Suprapubic skin (tissue), 4 donors: ENCODE measurements around the gene WDR27. TPM values are rescaled to one million over a fixed set of nuclear protein-coding genes. Genes with fewer than 3 reads are reported as not detected.

ENCODE experiments used
- DNase-seq, 2 donors: peaks; one replicate each; pipeline ENCODE4 v3.0.0-alpha.2; 2019; ENCODE audit warnings: low spot score in 2 of 2
- H3K27ac ChIP-seq: fragments of 200-600 bp; sonication (generic); one replicate; pipeline ENCODE4 v1.5.1; 2019
- H3K27me3 ChIP-seq: fragments of 200-600 bp; sonication (generic); one replicate; pipeline ENCODE4 v1.5.1; 2019
- H3K36me3 ChIP-seq: fragments of 200-600 bp; sonication (generic); one replicate; pipeline ENCODE4 v1.5.1; 2019
- H3K4me1 ChIP-seq: fragments of 200-600 bp; sonication (generic); one replicate; pipeline ENCODE4 v1.5.1; 2019
- H3K4me3 ChIP-seq: fragments of 200-600 bp; sonication (generic); one replicate; pipeline ENCODE4 v1.5.1; 2019; ENCODE audit warnings: mild to moderate bottlenecking
- H3K9me3 ChIP-seq: fragments of 200-600 bp; sonication (generic); one replicate; pipeline ENCODE4 v1.5.1; 2019
- CTCF ChIP-seq, 2 donors: fragments of 200-600 bp in 1 of 2; fragments of 450-650 bp in 1 of 2; sonication (generic) in 1 of 2; IDR thresholded peaks; one replicate each; pipeline ENCODE4 v1.5.1; 2016 to 2019; ENCODE audit warnings: antibody characterized with exemption in 2 of 2, mild to moderate bottlenecking in 1 of 2, moderate library complexity in 1 of 2
- EP300 ChIP-seq: sonication (generic); formaldehyde crosslinking; IDR thresholded peaks from one replicate; pipeline ENCODE4 v1.6.1; 2017; ENCODE audit warnings: antibody characterized with exemption
- POLR2A ChIP-seq, 2 donors: fragments of 450-650 bp; IDR thresholded peaks; one replicate each; pipeline ENCODE4 v1.6.1; 2017; ENCODE audit warnings: antibody characterized with exemption in 2 of 2, mild to moderate bottlenecking in 2 of 2, moderate library complexity in 2 of 2
- POLR2AphosphoS5 ChIP-seq, 3 donors: sonication (generic); formaldehyde crosslinking; IDR thresholded peaks; one replicate each; pipeline ENCODE4 v1.6.1; 2017; ENCODE audit warnings: antibody characterized with exemption in 3 of 3
- WGBS: methylation state at CpG from one replicate; pipeline ENCODE4 v1.1.5; 2018; 5-methylcytosine and 5-hydroxymethylcytosine counted together
- total RNA-seq, 4 donors: library from RNA; depleted of rRNA; stranded (reverse); fragments of >200 nt; gene quantifications; one replicate each; pipeline ENCODE4 v1.1.0, GENCODE V29; 2016

WDR27 gene
- total RNA-seq, 4 donors from 2014 or later = 17.3 to 59.4 (median 26.6) TPM

- Histone ChIP-seq H3K9me3 (peaks cover under 1% of the 10 kb centered on the region), H3K27me3 (no peaks in the 10 kb centered on the region), H3K4me3 (no peak overlapping the region), H3K36me3 (no peaks in the 10 kb centered on the region), H3K4me1 (peaks cover 11% of the 10 kb centered on the region), H3K27ac (peak overlapping the region; percentile 65)
- no peak for TF ChIP-seq CTCF (IDR thresholded peaks at IDR 0.05)
- TF ChIP-seq POLR2AphosphoS5 (IDR thresholded peaks at IDR 0.05) = no peak
- TF ChIP-seq EP300 = no peak
- 92% methylated on average over 3 of the region's 3 CpGs for WGBS
- no peak for DNase-seq
Measured at GRCh38 chr6:169528755-169529154, 173.1 kb downstream of the WDR27 start.

- WGBS = 91% methylated on average over 1 of the region's 1 CpG
- Histone ChIP-seq H3K27ac (no peak overlapping the region), H3K9me3 (no peaks in the 10 kb centered on the region), H3K27me3 (no peaks in the 10 kb centered on the region), H3K36me3 (no peaks in the 10 kb centered on the region), H3K4me3 (no peak overlapping the region), H3K4me1 (peaks cover 11% of the 10 kb centered on the region)
- DNase-seq = no peak
- TF ChIP-seq EP300 (no peak), POLR2AphosphoS5 (IDR thresholded peaks at IDR 0.05) (no peak), CTCF (IDR thresholded peaks at IDR 0.05) (no peak), POLR2A (IDR thresholded peaks at IDR 0.05) (no peak)
Measured at GRCh38 chr6:169527306-169527705, 174.5 kb downstream of the WDR27 start.

- no peaks in the 10 kb centered on the region for H3K27me3 ChIP-seq
- H3K36me3 ChIP-seq = no peaks in the 10 kb centered on the region
- no peak for DNase-seq
- H3K4me1 ChIP-seq = no peaks in the 10 kb centered on the region
- no peak overlapping the region for H3K27ac ChIP-seq
- TF ChIP-seq POLR2A (IDR thresholded peaks at IDR 0.05) (no peak), CTCF (IDR thresholded peaks at IDR 0.05) (no peak), POLR2AphosphoS5 (IDR thresholded peaks at IDR 0.05) (no peak), EP300 (no peak)
- no peaks in the 10 kb centered on the region for H3K9me3 ChIP-seq
- no peak overlapping the region for H3K4me3 ChIP-seq
Measured at GRCh38 chr6:169521825-169522224, 180.0 kb downstream of the WDR27 start.

DNA sequence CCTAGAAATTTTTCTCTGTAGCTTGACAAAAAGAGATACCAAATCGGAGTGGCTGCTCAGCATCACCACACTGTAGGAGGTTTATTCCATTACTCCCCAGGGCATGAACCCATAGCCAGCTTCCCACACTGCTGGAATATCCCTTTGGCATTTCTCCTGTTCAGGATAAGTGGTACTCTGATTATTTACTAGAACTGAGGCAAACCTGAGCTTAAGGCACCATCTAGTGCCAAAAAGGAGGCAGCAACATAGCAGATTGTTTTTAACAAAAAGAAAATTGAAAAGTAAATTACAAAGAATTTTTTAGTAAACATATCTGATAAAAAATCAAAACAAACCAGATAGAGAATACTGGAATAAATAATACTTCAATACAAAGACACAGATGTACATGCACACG is 181.7 kb downstream of the WDR27 start:
- Histone ChIP-seq H3K27ac (no peak overlapping the region), H3K27me3 (no peaks in the 10 kb centered on the region), H3K4me1 (no peaks in the 10 kb centered on the region), H3K36me3 (no peaks in the 10 kb centered on the region), H3K9me3 (no peaks in the 10 kb centered on the region), H3K4me3 (no peak overlapping the region)
- WGBS = 87% methylated on average over 2 of the region's 2 CpGs
- DNase-seq = no peak
- TF ChIP-seq POLR2A (IDR thresholded peaks at IDR 0.05) (no peak), CTCF (IDR thresholded peaks at IDR 0.05) (no peak), EP300 (no peak), POLR2AphosphoS5 (IDR thresholded peaks at IDR 0.05) (no peak)

- H3K4me1 ChIP-seq = no peaks in the 10 kb centered on the region
- H3K9me3 ChIP-seq = no peaks in the 10 kb centered on the region
- H3K4me3 ChIP-seq = no peak overlapping the region
- no peak overlapping the region for H3K27ac ChIP-seq
- TF ChIP-seq EP300 (no peak), POLR2A (IDR thresholded peaks at IDR 0.05) (no peak), POLR2AphosphoS5 (IDR thresholded peaks at IDR 0.05) (no peak), CTCF (IDR thresholded peaks at IDR 0.05) (no peak)
- H3K36me3 ChIP-seq = no peaks in the 10 kb centered on the region
- H3K27me3 ChIP-seq = no peaks in the 10 kb centered on the region
- DNase-seq = no peak
Measured at GRCh38 chr6:169518451-169518850, 183.4 kb downstream of the WDR27 start.
